ENCODE measurements around the gene MADCAM1. TPM values are rescaled to one million over a fixed set of nuclear protein-coding genes. Genes with fewer than 3 reads are reported as not detected.

Gene MADCAM1
- total and polyA plus RNA-seq, 2 donors (not counting 1 experiment from before 2014, with no cell fraction given): 0.70 to 2.5 TPM

- ChIA-PET POLR2A (no interaction called here), CTCF (interaction anchor here (0.8 to 1.6 kb wide), 2 partner anchors 10 to 12 kb away, joined by 3 to 5 read pairs; no protein-coding TSS in a partner anchor)
- no peak overlapping the region for H3K4me3 ChIP-seq (ENCODE audit: control extremely low read depth in 1 of 5, extremely low read depth in 1 of 5, insufficient read depth in 1 of 5, low read depth in 2 of 5, low read length in 4 of 5)
- H3K27ac Mint-ChIP-seq: no peak overlapping the region
- H3K4me1 ChIP-seq (ENCODE audit: control insufficient read depth in 2 of 2, insufficient read depth in 2 of 2, low read length in 2 of 2): peaks cover 16 to 22% of the 10 kb centered on the region in 2 donors
- peaks cover 12% of the 10 kb centered on the region for H3K27me3 Mint-ChIP-seq
- peak overlapping the region; percentile 50 for H3K4me2 ChIP-seq (replicated peaks; ENCODE audit: low read depth, low read length, poor library complexity, severe bottlenecking)
- TF ChIP-seq CTCF (IDR thresholded peaks at IDR 0.05) (no peak), EZH2 (IDR thresholded peaks at IDR 0.05; ENCODE audit: borderline replicate concordance, insufficient read depth, low read depth, low read length, poor library complexity, severe bottlenecking) (no peak)
- no peak overlapping the region for H3K27ac ChIP-seq (ENCODE audit: low read length in 2 of 2)
- intact Hi-C loops (cut with micrococcal nuclease): no loop called here
- H4K20me1 ChIP-seq (ENCODE audit: control insufficient read depth, insufficient read depth, low read length, poor library complexity, severe bottlenecking): no peaks in the 10 kb centered on the region
- 10% methylated on average over 25 of the region's 26 CpGs for WGBS (ENCODE audit: insufficient coverage)
- H3K9me3 Mint-ChIP-seq (ENCODE audit: insufficient read depth): peaks cover 2% of the 10 kb centered on the region
- no peaks in the 10 kb centered on the region for H3K79me2 ChIP-seq (ENCODE audit: control insufficient read depth, insufficient read depth, low read length)
- H3K4me3 Mint-ChIP-seq: no peak overlapping the region
- H3K27me3 ChIP-seq (replicated peaks in 1 of 4; ENCODE audit: control extremely low read depth in 1 of 4, control insufficient read depth in 3 of 4, insufficient read depth in 4 of 4, low read length in 3 of 4): peaks cover 0 to 46% (median 14%) of the 10 kb centered on the region in 4 experiments
- no peak overlapping the region for H2AFZ ChIP-seq (ENCODE audit: insufficient read depth, low read depth, low read length, poor library complexity, severe bottlenecking)
- peaks cover 0 to 35% (median 0%) of the 10 kb centered on the region in 3 donors for H3K9me3 ChIP-seq (ENCODE audit: control extremely low read depth in 1 of 3, control insufficient read depth in 2 of 3, insufficient read depth in 1 of 3, low read length in 2 of 3)
- peaks cover 10% of the 10 kb centered on the region for H3K4me1 Mint-ChIP-seq
- no peak for DNase-seq
- H3K36me3 ChIP-seq (replicated peaks in 1 of 2; ENCODE audit: control extremely low read depth in 1 of 2, control insufficient read depth in 1 of 2, extremely low read depth in 1 of 2, insufficient read depth in 2 of 2, low read length in 1 of 2): no peaks in the 10 kb centered on the region
- ATAC-seq (ENCODE audit: low read depth): no peak
- H3K9ac ChIP-seq (ENCODE audit: low read length): no peak overlapping the region
Observed at GRCh38 chr19:498511-498891, 2.2 kb downstream of the MADCAM1 start.

- Histone ChIP-seq H3K9ac (ENCODE audit: low read length) (no peak overlapping the region), H3K27me3 (replicated peaks in 1 of 4; ENCODE audit: control extremely low read depth in 1 of 4, control insufficient read depth in 3 of 4, insufficient read depth in 4 of 4, low read length in 3 of 4) (peaks cover 0 to 45% (median 14%) of the 10 kb centered on the region in 4 experiments), H2AFZ (ENCODE audit: insufficient read depth, low read depth, low read length, poor library complexity, severe bottlenecking) (no peak overlapping the region), H3K4me2 (replicated peaks; ENCODE audit: low read depth, low read length, poor library complexity, severe bottlenecking) (no peak overlapping the region), H3K27ac (ENCODE audit: low read length in 2 of 2) (no peak overlapping the region), H3K79me2 (ENCODE audit: control insufficient read depth, insufficient read depth, low read length) (no peaks in the 10 kb centered on the region), H3K9me3 (ENCODE audit: control extremely low read depth in 1 of 3, control insufficient read depth in 2 of 3, insufficient read depth in 1 of 3, low read length in 2 of 3) (peaks cover 0 to 35% (median 0%) of the 10 kb centered on the region in 3 donors), H3K4me3 (ENCODE audit: control extremely low read depth in 1 of 5, extremely low read depth in 1 of 5, insufficient read depth in 1 of 5, low read depth in 2 of 5, low read length in 4 of 5) (no peak overlapping the region), H3K36me3 (replicated peaks in 1 of 2; ENCODE audit: control extremely low read depth in 1 of 2, control insufficient read depth in 1 of 2, extremely low read depth in 1 of 2, insufficient read depth in 2 of 2, low read length in 1 of 2) (no peaks in the 10 kb centered on the region), H4K20me1 (ENCODE audit: control insufficient read depth, insufficient read depth, low read length, poor library complexity, severe bottlenecking) (no peaks in the 10 kb centered on the region), H3K4me1 (ENCODE audit: control insufficient read depth in 2 of 2, insufficient read depth in 2 of 2, low read length in 2 of 2) (peaks cover 16 to 22% of the 10 kb centered on the region in 2 donors)
- Mint-ChIP-seq H3K4me3 (peak overlapping the region; percentile 11), H3K9me3 (ENCODE audit: insufficient read depth) (peaks cover 2% of the 10 kb centered on the region), H3K27ac (no peak overlapping the region), H3K4me1 (peaks cover 10% of the 10 kb centered on the region), H3K27me3 (peaks cover 12% of the 10 kb centered on the region)
- 75% methylated on average over 31 of the region's 31 CpGs for whole genome bisulfite sequencing (ENCODE audit: insufficient coverage)
- TF ChIP-seq EZH2 (IDR thresholded peaks at IDR 0.05; ENCODE audit: borderline replicate concordance, insufficient read depth, low read depth, low read length, poor library complexity, severe bottlenecking) (no peak), CTCF (IDR thresholded peaks at IDR 0.05) (no peak)
- no peak for DNase-seq
- no peak for ATAC-seq (ENCODE audit: low read depth)
- intact Hi-C loops (cut with micrococcal nuclease): no loop called here
- POLR2A ChIA-PET: no interaction called here
- CTCF ChIA-PET: interaction anchor here (1.6 kb wide), 1 partner anchor 12 kb away, joined by 5 read pairs; no protein-coding TSS in a partner anchor
Observed at GRCh38 chr19:498977-499623, 2.8 kb downstream of the MADCAM1 start.

All from B cell (primary cell).